Bronchial epithelial cell (primary cell): Measurements from ENCODE around the gene RHBDL2. TPM values are rescaled to one million over a fixed set of nuclear protein-coding genes. Genes with fewer than 3 reads are reported as not detected.
"Not testable (repeated sequence)": the region's sequence is repeated elsewhere in the genome, so short reads cannot be mapped to it uniquely, and the experiment has no call there.

Source experiments
- DNase-seq: peaks from one replicate; pipeline ENCODE4 v3.0.0-alpha.2; 2010; ENCODE audit warnings: low read depth
- FAIRE-seq: peaks from 2 replicates; lab custom pipeline; 2011; peaks lifted over from hg19 to GRCh38; lab: Jason Lieb, UNC
- H3K27me3 ChIP-seq: 2 replicates; pipeline ENCODE4 v1.5.1; 2011; ENCODE audit warnings: low read length; ENCODE audit not compliant: control insufficient read depth, insufficient read depth
- H3K36me3 ChIP-seq: 2 replicates; pipeline ENCODE4 v1.5.1; 2011; ENCODE audit warnings: low read length; ENCODE audit not compliant: control insufficient read depth, insufficient read depth
- H3K4me3 ChIP-seq: 2 replicates; pipeline ENCODE4 v1.5.1; 2011; ENCODE audit warnings: mild to moderate bottlenecking, low read depth, low read length, control low read depth
- total RNA-seq: library from RNA; depleted of rRNA; stranded (reverse); fragments of >200 nt; gene quantifications from 2 replicates; pipeline ENCODE4 v1.2.1, GENCODE V29; 2014
- TF ChIP-seq, protein P1 (sequence below): IDR thresholded peaks from 2 replicates; pipeline ENCODE4 v1.5.1; 2011; ENCODE audit warnings: mild to moderate bottlenecking, moderate library complexity, low read length, control low read depth, inconsistent platforms; ENCODE audit not compliant: insufficient read depth, severe bottlenecking

RHBDL2 gene
- total RNA-seq, 1 donor from 2014 or later: 5.0 TPM

- TF ChIP-seq, protein P1, sequence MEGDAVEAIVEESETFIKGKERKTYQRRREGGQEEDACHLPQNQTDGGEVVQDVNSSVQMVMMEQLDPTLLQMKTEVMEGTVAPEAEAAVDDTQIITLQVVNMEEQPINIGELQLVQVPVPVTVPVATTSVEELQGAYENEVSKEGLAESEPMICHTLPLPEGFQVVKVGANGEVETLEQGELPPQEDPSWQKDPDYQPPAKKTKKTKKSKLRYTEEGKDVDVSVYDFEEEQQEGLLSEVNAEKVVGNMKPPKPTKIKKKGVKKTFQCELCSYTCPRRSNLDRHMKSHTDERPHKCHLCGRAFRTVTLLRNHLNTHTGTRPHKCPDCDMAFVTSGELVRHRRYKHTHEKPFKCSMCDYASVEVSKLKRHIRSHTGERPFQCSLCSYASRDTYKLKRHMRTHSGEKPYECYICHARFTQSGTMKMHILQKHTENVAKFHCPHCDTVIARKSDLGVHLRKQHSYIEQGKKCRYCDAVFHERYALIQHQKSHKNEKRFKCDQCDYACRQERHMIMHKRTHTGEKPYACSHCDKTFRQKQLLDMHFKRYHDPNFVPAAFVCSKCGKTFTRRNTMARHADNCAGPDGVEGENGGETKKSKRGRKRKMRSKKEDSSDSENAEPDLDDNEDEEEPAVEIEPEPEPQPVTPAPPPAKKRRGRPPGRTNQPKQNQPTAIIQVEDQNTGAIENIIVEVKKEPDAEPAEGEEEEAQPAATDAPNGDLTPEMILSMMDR: no peak
- FAIRE-seq (no peak), DNase-seq (peak; percentile 88)
- H3K36me3 ChIP-seq: peaks cover 2% of the 10 kb centered on the region
- H3K27me3 ChIP-seq: no peaks in the 10 kb centered on the region
- peak within 1 kb of the TSS; percentile 82 for H3K4me3 ChIP-seq
Measured at GRCh38 chr1:38859561-38860453, 81.8 kb downstream of the RHBDL2 start, which contains the start of gene RRAGC. Gene RRAGC, minus strand, starts transcription at chr1:38859772. Its CDS starts 126 bp downstream, at chr1:38859646.

DNA sequence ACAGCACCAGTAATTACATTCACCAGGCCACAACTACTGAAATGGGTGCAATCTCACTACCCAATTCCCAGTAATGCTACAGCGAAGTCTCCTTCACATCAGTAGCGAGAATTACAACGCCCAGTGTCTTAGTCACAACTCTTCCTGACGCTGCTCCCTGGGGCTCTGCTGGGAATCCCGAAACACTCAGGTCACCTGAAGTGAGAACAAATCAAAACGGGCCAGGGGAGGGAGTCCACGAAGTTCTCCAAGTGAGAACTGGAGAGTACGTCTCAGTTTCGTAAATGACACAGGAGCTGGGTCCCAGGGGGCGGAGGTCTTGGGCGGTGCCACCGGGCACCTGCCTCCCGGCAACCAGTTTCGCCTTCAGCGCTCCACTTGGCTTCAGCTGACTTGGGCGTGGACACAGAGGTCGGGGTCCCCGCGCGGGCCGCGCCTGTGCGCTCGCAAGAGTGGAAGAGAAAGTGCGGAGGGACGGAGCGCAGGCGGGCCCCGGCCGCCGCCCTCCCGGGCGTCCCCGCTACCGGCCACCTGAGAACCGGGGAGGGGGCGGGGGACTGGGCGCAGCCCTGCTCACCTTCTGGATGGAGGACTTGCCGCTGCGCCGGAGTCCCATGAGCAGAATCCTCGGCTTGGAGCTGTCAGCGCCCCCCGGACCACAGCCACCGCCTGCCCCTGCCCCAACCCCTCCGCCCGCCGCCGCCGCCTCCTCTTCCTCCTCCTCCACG lies 82.6 kb downstream of the RHBDL2 start:
- peak overlapping the region; percentile 70 for H3K4me3 ChIP-seq
- TF ChIP-seq, protein P1: no peak
- peaks cover 2% of the 10 kb centered on the region for H3K36me3 ChIP-seq
- DNase-seq (peak; percentile 89), FAIRE-seq (no peak)
- H3K27me3 ChIP-seq: no peaks in the 10 kb centered on the region

DNA sequence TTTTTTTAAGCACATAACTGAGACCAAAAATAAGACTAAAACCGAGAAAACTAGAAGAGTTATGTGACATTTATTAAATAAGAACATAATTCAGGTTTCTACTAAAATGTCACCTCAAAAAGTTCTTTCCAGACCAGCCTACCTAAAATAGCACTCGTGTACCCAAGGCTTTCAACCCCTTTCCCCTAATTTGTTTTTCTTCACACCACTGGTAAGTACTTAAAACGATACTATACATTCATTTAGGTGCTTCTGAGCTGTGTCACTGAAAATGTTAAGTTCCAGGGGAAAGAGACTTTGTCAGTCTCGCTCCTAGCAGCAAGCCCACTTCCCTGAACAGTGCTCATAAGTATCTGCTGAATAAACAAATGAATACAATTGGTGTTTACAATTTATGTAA lies 88.8 kb downstream of the RHBDL2 start:
- FAIRE-seq (no peak), DNase-seq (no peak)
- TF ChIP-seq, protein P1: no peak
- Histone ChIP-seq H3K4me3 (no peak overlapping the region), H3K27me3 (no peaks in the 10 kb centered on the region), H3K36me3 (peaks cover 6% of the 10 kb centered on the region)

DNA sequence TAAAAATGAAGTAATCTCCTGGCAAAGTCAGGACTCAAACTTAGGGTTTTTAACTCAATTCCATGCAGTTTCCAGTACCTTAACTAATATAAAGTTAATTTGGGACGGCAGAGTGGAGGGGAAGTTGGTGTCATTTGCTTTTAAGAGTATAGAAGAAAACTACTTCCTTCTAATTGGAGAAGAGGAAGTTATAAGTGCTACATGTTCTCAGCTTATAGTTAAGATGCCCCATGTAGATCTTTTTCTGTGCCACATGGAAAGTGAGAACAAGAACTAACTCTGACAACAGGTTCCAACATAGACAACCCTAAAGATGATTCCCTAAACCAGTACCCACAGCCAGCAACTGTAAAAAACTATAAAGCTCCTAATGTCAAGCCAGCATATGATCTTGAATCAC lies 93.6 kb downstream of the RHBDL2 start:
- Histone ChIP-seq H3K36me3 (peaks cover 6% of the 10 kb centered on the region), H3K27me3 (no peaks in the 10 kb centered on the region), H3K4me3 (no peak overlapping the region)
- TF ChIP-seq, protein P1: no peak
- no peak for FAIRE-seq
- no peak for DNase-seq

GRCh38 chr1:38846210-38846609 lies 95.4 kb downstream of the RHBDL2 start:
- no peaks in the 10 kb centered on the region for H3K27me3 ChIP-seq
- FAIRE-seq (no peak), DNase-seq (no peak)
- H3K4me3 ChIP-seq: no peak overlapping the region
- peaks cover 5% of the 10 kb centered on the region for H3K36me3 ChIP-seq
- TF ChIP-seq, protein P1: no peak

DNA sequence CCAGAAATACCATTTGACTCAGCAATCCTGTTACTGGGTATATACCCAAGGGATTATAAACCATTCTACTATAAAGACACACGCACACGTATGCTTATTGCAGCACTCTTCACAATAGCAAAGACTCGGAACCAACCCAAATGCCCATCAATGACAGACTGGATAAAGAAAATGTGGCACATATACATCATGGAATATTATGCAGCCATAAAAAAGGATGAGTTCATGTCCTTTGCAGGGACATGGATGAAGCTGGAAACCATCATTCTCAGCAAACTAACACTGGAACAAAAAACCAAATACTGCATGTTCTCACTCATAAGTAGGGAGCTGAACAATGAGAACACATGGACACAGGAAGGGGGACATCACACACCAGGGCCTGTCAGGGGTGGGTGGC lies 96.5 kb downstream of the RHBDL2 start:
- not testable (repeated sequence) for H3K4me3 ChIP-seq, H3K36me3 ChIP-seq, FAIRE-seq, H3K27me3 ChIP-seq, DNase-seq
